Neural cell (in vitro differentiated cells): Measurements from ENCODE around the gene DLAT. TPM values are rescaled to one million over a fixed set of nuclear protein-coding genes. Genes with fewer than 3 reads are reported as not detected.
"Not testable (repeated sequence)": the region's sequence is repeated elsewhere in the genome, so short reads cannot be mapped to it uniquely, and the experiment has no call there.

ENCODE experiments used
- H2AFZ ChIP-seq: fragments of 200-600, 300-800 bp; sonication (generic), shearing (Covaris generic); 2 replicates; pipeline ENCODE4 v1.6.0; 2014; ENCODE audit warnings: low read depth, mild to moderate bottlenecking, antibody characterized with exemption, low read length, moderate library complexity
- H3F3A ChIP-seq: fragments of 200-600 bp; shearing (Covaris generic); 2 replicates; pipeline ENCODE4 v1.6.1; 2016; ENCODE audit warnings: mild to moderate bottlenecking, moderate library complexity, mixed read lengths, antibody characterized with exemption, low read length; ENCODE audit not compliant: insufficient read depth, poor library complexity, severe bottlenecking
- H3K27ac ChIP-seq: fragments of 200-600, 300-800 bp; sonication (generic), shearing (Covaris generic); 2 replicates; pipeline ENCODE4 v1.5.1; 2014; ENCODE audit warnings: mild to moderate bottlenecking, low read length, moderate library complexity
- H3K27me3 ChIP-seq: fragments of 300-800, 200-600 bp; sonication (generic), shearing (Covaris generic); 2 replicates; pipeline ENCODE4 v1.6.0; 2014; ENCODE audit warnings: mild to moderate bottlenecking, low read depth, low read length, moderate library complexity; ENCODE audit not compliant: insufficient read depth
- H3K36me3 ChIP-seq: fragments of 300-800, 200-600 bp; sonication (generic), shearing (Covaris generic); 2 replicates; pipeline ENCODE4 v1.5.1; 2014; ENCODE audit warnings: mild to moderate bottlenecking, antibody characterized with exemption, low read length, moderate library complexity; ENCODE audit not compliant: insufficient read depth
- H3K4me2 ChIP-seq: fragments of 300-800, 200-600 bp; sonication (generic), shearing (Covaris generic); 2 replicates; pipeline ENCODE4 v1.6.0; 2014; ENCODE audit warnings: mild to moderate bottlenecking, low read length
- H3K4me3 ChIP-seq: fragments of 300-800, 200-600 bp; sonication (generic), shearing (Covaris generic); 2 replicates; pipeline ENCODE4 v1.5.1; 2014; ENCODE audit warnings: mild to moderate bottlenecking, low read length, moderate library complexity
- H3K79me2 ChIP-seq: fragments of 200-600 bp; shearing (Covaris generic); replicated peaks from 2 replicates; pipeline ENCODE4 v1.6.0; 2014; ENCODE audit warnings: mild to moderate bottlenecking, low read length, moderate library complexity; ENCODE audit not compliant: insufficient read depth
- H3K9ac ChIP-seq: fragments of 300-800, 200-600 bp; sonication (generic), shearing (Covaris generic); 2 replicates; pipeline ENCODE4 v1.6.1; 2016; ENCODE audit warnings: mild to moderate bottlenecking, low read length, mixed read lengths
- H3K9me2 ChIP-seq: fragments of 200-600 bp; shearing (Covaris generic); 2 replicates; pipeline ENCODE4 v1.6.1; 2016; ENCODE audit warnings: mild to moderate bottlenecking, low read length, mixed read lengths; ENCODE audit not compliant: insufficient read depth
- H3K9me3 ChIP-seq: fragments of 200-600, 300-800 bp; sonication (generic), shearing (Covaris generic); 2 replicates; pipeline ENCODE4 v1.6.1; 2016; ENCODE audit warnings: mild to moderate bottlenecking, mixed run types, low read length, moderate library complexity, mixed read lengths
- H4K20me1 ChIP-seq: fragments of 200-600 bp; shearing (Covaris generic); 2 replicates; pipeline ENCODE4 v1.6.1; 2016; ENCODE audit warnings: mild to moderate bottlenecking, mixed run types; ENCODE audit not compliant: insufficient read depth
- EP300 ChIP-seq: fragments of 450-650 bp; conservative IDR thresholded peaks from 2 replicates; pipeline ENCODE4 v1.6.1; 2014; ENCODE audit warnings: antibody characterized with exemption, mild to moderate bottlenecking, moderate library complexity; ENCODE audit not compliant: poor library complexity, severe bottlenecking
- MXI1 ChIP-seq: fragments of 450-650 bp; conservative IDR thresholded peaks from 2 replicates; pipeline ENCODE4 v1.6.1; 2014; ENCODE audit warnings: antibody characterized with exemption, mild to moderate bottlenecking; ENCODE audit not compliant: poor library complexity, severe bottlenecking
- RAD21 ChIP-seq: fragments of 450-650 bp; conservative IDR thresholded peaks from 2 replicates; pipeline ENCODE4 v1.6.1; 2014; ENCODE audit warnings: antibody characterized with exemption, mild to moderate bottlenecking, moderate library complexity
- SMC3 ChIP-seq: fragments of 450-650 bp; conservative IDR thresholded peaks from 2 replicates; pipeline ENCODE4 v1.6.1; 2014; ENCODE audit warnings: antibody characterized with exemption, mild to moderate bottlenecking, moderate library complexity; ENCODE audit not compliant: poor library complexity
- TAF1 ChIP-seq: IDR thresholded peaks from 2 replicates; pipeline ENCODE4 v1.6.1; 2012; ENCODE audit warnings: low read depth
- polyA plus RNA-seq: library from polyadenylated mRNA; depleted of rRNA; stranded (reverse); fragments of >200 nt; gene quantifications from 2 replicates; pipeline ENCODE4 v1.2.3, GENCODE V29; 2014
- TF ChIP-seq, protein P1 (sequence below): fragments of 450-650 bp; IDR thresholded peaks from 2 replicates; pipeline ENCODE4 v1.5.1; 2014; ENCODE audit warnings: antibody characterized with exemption, mild to moderate bottlenecking, moderate library complexity; ENCODE audit not compliant: poor library complexity, severe bottlenecking

The DLAT gene
- polyA plus RNA-seq, 1 donor from 2014 or later: 38.3 TPM

DNA sequence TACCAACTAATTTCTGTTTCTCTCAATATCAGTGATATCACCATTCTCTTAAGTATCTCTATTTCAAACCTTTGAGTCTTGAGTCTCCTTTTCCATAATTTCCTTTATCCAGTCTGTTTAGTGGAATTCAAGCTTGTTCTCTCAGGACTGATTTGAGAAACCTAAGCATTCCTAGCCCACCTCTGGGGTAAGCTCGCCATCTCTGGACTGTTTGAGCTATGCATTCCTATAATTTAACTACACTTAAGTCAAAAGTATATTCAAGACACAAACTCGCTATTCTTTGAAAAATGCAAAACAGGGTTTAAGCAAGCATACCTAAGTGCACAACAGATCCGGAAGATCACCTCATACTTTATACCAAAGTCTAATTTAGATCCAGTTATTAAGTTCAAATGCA lies 2.1 kb upstream of the DLAT start:
- H4K20me1 ChIP-seq: no peaks in the 10 kb centered on the region
- H3K4me2 ChIP-seq: no peak overlapping the region
- H3K9me3 ChIP-seq: no peaks in the 10 kb centered on the region
- no peak overlapping the region for H3K4me3 ChIP-seq
- no peaks in the 10 kb centered on the region for H3F3A ChIP-seq
- H2AFZ ChIP-seq: no peak overlapping the region
- H3K9ac ChIP-seq: no peak overlapping the region
- H3K79me2 ChIP-seq: peaks cover 9% of the 10 kb centered on the region
- no peak for TF ChIP-seq TAF1
- TF ChIP-seq, protein P1, sequence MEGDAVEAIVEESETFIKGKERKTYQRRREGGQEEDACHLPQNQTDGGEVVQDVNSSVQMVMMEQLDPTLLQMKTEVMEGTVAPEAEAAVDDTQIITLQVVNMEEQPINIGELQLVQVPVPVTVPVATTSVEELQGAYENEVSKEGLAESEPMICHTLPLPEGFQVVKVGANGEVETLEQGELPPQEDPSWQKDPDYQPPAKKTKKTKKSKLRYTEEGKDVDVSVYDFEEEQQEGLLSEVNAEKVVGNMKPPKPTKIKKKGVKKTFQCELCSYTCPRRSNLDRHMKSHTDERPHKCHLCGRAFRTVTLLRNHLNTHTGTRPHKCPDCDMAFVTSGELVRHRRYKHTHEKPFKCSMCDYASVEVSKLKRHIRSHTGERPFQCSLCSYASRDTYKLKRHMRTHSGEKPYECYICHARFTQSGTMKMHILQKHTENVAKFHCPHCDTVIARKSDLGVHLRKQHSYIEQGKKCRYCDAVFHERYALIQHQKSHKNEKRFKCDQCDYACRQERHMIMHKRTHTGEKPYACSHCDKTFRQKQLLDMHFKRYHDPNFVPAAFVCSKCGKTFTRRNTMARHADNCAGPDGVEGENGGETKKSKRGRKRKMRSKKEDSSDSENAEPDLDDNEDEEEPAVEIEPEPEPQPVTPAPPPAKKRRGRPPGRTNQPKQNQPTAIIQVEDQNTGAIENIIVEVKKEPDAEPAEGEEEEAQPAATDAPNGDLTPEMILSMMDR: peak; percentile 31
- H3K27ac ChIP-seq: no peak overlapping the region
- H3K9me2 ChIP-seq: no peaks in the 10 kb centered on the region
- H3K27me3 ChIP-seq: no peaks in the 10 kb centered on the region
- peaks cover 10% of the 10 kb centered on the region for H3K36me3 ChIP-seq

DNA sequence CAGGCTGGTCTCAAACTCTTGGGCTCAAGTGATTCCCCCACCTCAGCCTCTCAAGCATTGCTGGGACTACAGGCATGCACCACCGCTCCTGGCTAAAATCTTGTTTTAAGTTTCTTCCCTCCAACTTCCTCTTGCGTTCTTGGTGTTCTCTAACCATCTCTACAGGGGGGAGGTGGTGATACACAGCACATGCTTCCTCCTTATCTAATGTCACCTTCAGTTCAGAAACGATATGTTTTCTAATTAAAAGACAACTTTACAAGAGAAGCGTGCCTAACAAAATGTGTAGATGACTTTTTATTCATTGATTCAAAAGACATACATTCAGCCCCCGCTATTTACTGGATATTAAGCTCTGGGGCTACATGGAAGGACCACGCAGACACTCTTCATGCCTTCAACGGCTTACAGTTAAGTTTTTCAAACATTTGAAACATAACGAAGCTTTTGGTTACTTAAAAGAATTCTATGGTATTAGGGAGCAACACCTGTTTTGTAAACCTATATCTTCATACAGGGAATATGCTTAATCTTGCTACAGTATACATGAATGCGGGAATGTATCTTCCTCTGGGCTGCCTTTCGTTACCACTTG lies 933 bp upstream of the DLAT start:
- H3K27ac ChIP-seq: peak overlapping the region; percentile 80

DNA sequence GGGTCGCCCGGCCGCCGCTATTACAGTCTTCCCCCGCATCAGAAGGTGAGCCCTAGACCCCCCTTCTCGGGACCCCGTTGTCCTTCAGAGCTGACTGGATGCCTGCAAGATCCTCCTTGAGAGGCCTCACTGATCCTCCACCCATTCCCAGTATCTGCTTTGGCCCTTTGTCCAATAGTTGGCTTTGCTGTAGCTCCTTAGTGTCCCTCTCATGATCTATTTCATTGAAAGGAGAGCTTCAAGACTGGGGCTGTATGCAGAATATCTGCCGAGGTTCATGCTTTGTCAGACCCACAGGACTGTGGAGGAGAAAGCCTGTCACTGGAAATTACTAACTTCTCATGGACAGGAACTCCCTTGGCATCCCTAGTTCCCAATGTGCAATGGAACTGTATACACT lies 499 bp downstream of the DLAT start:
- Histone ChIP-seq H3K36me3 (no peaks in the 10 kb centered on the region), H3K79me2 (peaks cover 9% of the 10 kb centered on the region), H3F3A (no peaks in the 10 kb centered on the region), H2AFZ (peak overlapping the region; percentile 97), H3K9ac (peak overlapping the region; percentile 86), H3K9me3 (no peaks in the 10 kb centered on the region), H3K4me3 (peak overlapping the region; percentile 95), H3K27ac (peak overlapping the region; percentile 80), H4K20me1 (no peaks in the 10 kb centered on the region), H3K9me2 (no peaks in the 10 kb centered on the region), H3K27me3 (no peaks in the 10 kb centered on the region), H3K4me2 (peak overlapping the region; percentile 74)
- TF ChIP-seq RAD21 (no peak), MXI1 (no peak), TAF1 (no peak), SMC3 (no peak)

More for the DNA sequence above, 933 bp upstream of the DLAT start:
- no peak for TF ChIP-seq SMC3
- TF ChIP-seq TAF1: no peak
- no peak for TF ChIP-seq EP300
- H3F3A ChIP-seq: no peaks in the 10 kb centered on the region
- no peaks in the 10 kb centered on the region for H3K27me3 ChIP-seq
- peaks cover 9% of the 10 kb centered on the region for H3K79me2 ChIP-seq
- H2AFZ ChIP-seq: peak overlapping the region; percentile 97
- H3K9ac ChIP-seq: peak overlapping the region; percentile 86
- H3K4me2 ChIP-seq: peak overlapping the region; percentile 90
- H3K9me3 ChIP-seq: no peaks in the 10 kb centered on the region
- peaks cover 10% of the 10 kb centered on the region for H3K36me3 ChIP-seq
- H3K4me3 ChIP-seq: peak overlapping the region; percentile 95
- H3K9me2 ChIP-seq: no peaks in the 10 kb centered on the region
- no peaks in the 10 kb centered on the region for H4K20me1 ChIP-seq

DNA sequence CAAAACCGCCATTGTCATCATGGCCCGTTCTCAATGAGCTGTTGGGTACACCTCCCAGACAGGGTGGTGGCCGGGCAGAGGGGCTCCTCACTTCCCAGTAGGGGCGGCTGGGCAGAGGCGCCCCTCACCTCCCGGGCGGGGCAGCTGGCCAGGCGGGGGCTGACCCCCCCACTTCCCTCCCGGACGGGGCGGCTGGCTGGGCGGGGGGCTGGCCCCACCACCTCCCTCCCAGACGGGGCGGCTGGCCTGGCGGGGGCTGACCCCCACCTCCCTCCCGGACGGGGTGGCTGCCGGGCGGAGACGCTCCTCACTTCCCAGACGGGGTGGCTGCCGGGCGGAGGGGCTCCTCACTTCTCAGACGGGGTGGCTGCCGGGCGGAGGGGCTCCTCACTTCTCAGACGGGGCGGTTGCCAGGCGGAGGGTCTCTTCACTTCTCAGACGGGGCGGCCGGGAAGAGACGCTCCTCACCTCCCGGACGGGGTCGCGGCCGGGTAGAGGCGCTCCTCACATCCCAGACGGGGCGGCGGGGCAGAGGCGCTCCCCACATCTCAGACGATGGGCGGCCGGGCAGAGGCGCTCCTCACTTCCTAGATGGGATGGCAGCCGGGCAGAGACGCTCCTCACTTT lies 1.7 kb downstream of the DLAT start:
- not testable (repeated sequence) for H2AFZ ChIP-seq, H3K9me3 ChIP-seq, H3K79me2 ChIP-seq, H3K4me3 ChIP-seq, H3K9ac ChIP-seq, H4K20me1 ChIP-seq, H3K27ac ChIP-seq, H3K36me3 ChIP-seq, H3K9me2 ChIP-seq, H3F3A ChIP-seq, H3K4me2 ChIP-seq, H3K27me3 ChIP-seq
